WI38 (cell line): ENCODE data around the gene PSTPIP2.
"Not testable (repeated sequence)": the region's sequence is repeated elsewhere in the genome, so short reads cannot be mapped to it uniquely, and the experiment has no call there.

Experiments
- H3K4me3 ChIP-seq: 2 replicates; pipeline ENCODE4 v1.5.1; 2011; ENCODE audit warnings: low read depth, mild to moderate bottlenecking, control low read depth, low read length
- CTCF ChIP-seq: IDR thresholded peaks from 2 replicates; pipeline ENCODE4 v1.5.1; 2012; ENCODE audit warnings: low read depth, mild to moderate bottlenecking, control low read depth, low read length

PSTPIP2 gene

GRCh38 chr18:46098616-46098933, 26.5 kb upstream of the PSTPIP2 start:
- peak overlapping the region; percentile 96 for H3K4me3 ChIP-seq
- TF ChIP-seq CTCF: no peak

- peak within 1 kb of the TSS; percentile 96 for H3K4me3 ChIP-seq
- TF ChIP-seq CTCF: no peak
Observed at GRCh38 chr18:46097801-46098615, 25.9 kb upstream of the PSTPIP2 start, which contains the start of gene ATP5F1A. Gene ATP5F1A (minus strand): TSS chr18:46098296. CDS start chr18:46098231, 65 bp downstream.

- TF ChIP-seq CTCF: no peak
- peak overlapping the region; percentile 96 for H3K4me3 ChIP-seq
Observed at GRCh38 chr18:46097431-46097800, 25.4 kb upstream of the PSTPIP2 start.

- no peak for TF ChIP-seq CTCF
- H3K4me3 ChIP-seq: peak overlapping the region; percentile 96
Observed at GRCh38 chr18:46096651-46097300, 24.7 kb upstream of the PSTPIP2 start.

- no peak for TF ChIP-seq CTCF
- no peak overlapping the region for H3K4me3 ChIP-seq
Observed at GRCh38 chr18:46095532-46095931, 23.5 kb upstream of the PSTPIP2 start.

GRCh38 chr18:46088501-46088900, 16.4 kb upstream of the PSTPIP2 start:
- not testable (repeated sequence) for H3K4me3 ChIP-seq

- no peak overlapping the region for H3K4me3 ChIP-seq
- TF ChIP-seq CTCF: no peak
Observed at GRCh38 chr18:46084431-46084830, 12.4 kb upstream of the PSTPIP2 start.
